Right ventricle myocardium inferior (tissue), 1 donor: ENCODE results near the gene PPM1E. TPM values are rescaled to one million over a fixed set of nuclear protein-coding genes. Genes with fewer than 3 reads are reported as not detected.
A peak's percentile ranks its signal among the peaks of the same experiment; 100 is the strongest.
"Not testable (repeated sequence)": the region's sequence is repeated elsewhere in the genome, so short reads cannot be mapped to it uniquely, and the experiment has no call there.

Experiments
- ATAC-seq: fragments of 200-7000 bp; cut with Tn5 transposase; one replicate; pipeline ENCODE4 v1.9.1; 2020; ENCODE audit warnings: mild to moderate bottlenecking, moderate library complexity
- DNase-seq: peaks from one replicate; pipeline ENCODE4 v3.0.0; 2021; ENCODE audit errors: missing footprints
- intact Hi-C: fragments of 100-400 bp; cut with DNase I; formaldehyde crosslinking; loops from one replicate; pipeline ENCODE4 v1.11.0; 2022
- long read RNA-seq: library from polyadenylated mRNA; unstranded; transcript quantifications from one replicate; pipeline ENCODE4 v2.0.0, GENCODE V29; 2021
- total RNA-seq: library from RNA; stranded (reverse); fragmentation: NEBNext Ultra II Directional; extraction: Animal tissue kit (Norgen Biotek cat#: 25700); gene quantifications from one replicate; pipeline ENCODE4 v1.2.1, GENCODE V29; 2021
- donor health status: DM: no; HTN: yes; CAD: no; lungs with severe emphysema.

Gene PPM1E
- total RNA-seq, result 2.3 TPM
- long read RNA-seq, full-length matches to known transcripts, result 1 of 2 reads
- long read RNA-seq, partial matches to known transcripts, result 0 of 2 reads
- long read RNA-seq, other reads (novel, unspliced or antisense), result 1 of 2 reads

- ATAC-seq, result peak; percentile 89
- intact Hi-C loops, result no loop called here
- DNase-seq, result no peak
These were observed at the start of gene PPM1E for GRCh38 chr17:58755577-58756245. Gene PPM1E (plus strand): TSS chr17:58755854.

- no peak for ATAC-seq
- intact Hi-C loops, result no loop called here
- no peak for DNase-seq
These were observed 49.1 kb upstream of the PPM1E start for GRCh38 chr17:58706351-58707140.

- no peak for DNase-seq
- no peak for ATAC-seq
- intact Hi-C loops, result loop anchor here (2.0 kb wide), 1 partner anchor 294 kb away; no protein-coding TSS in a partner anchor
These were observed 44.6 kb upstream of the PPM1E start for GRCh38 chr17:58710948-58711552.

GRCh38 chr17:58722274-58722673 is 33.4 kb upstream of the PPM1E start:
- ATAC-seq (no peak), DNase-seq (no peak)
- intact Hi-C loops, result no loop called here

- intact Hi-C loops, result no loop called here
- no peak for ATAC-seq
These were observed 33.0 kb upstream of the PPM1E start for GRCh38 chr17:58722696-58723095.

GRCh38 chr17:58728798-58729197 is 26.9 kb upstream of the PPM1E start:
- DNase-seq (no peak), ATAC-seq (no peak)
- intact Hi-C loops, result no loop called here

More at GRCh38 chr17:58722696-58723095, 33.0 kb upstream of the PPM1E start:
- DNase-seq, result no peak

GRCh38 chr17:58730937-58731336 is 24.7 kb upstream of the PPM1E start:
- intact Hi-C loops, result no loop called here
- no peak for ATAC-seq
- DNase-seq, result no peak

GRCh38 chr17:58734040-58734439 is 21.6 kb upstream of the PPM1E start:
- DNase-seq (no peak), ATAC-seq (no peak)
- intact Hi-C loops, result no loop called here

GRCh38 chr17:58734811-58735210 is 20.8 kb upstream of the PPM1E start:
- no peak for ATAC-seq
- no peak for DNase-seq
- intact Hi-C loops, result no loop called here

- intact Hi-C loops, result no loop called here
- ATAC-seq (no peak), DNase-seq (no peak)
These were observed 14.5 kb upstream of the PPM1E start for GRCh38 chr17:58741121-58741625.

- DNase-seq (no peak), ATAC-seq (no peak)
- intact Hi-C loops, result no loop called here
These were observed 8.0 kb upstream of the PPM1E start for GRCh38 chr17:58747674-58748073.

- ATAC-seq, DNase-seq, intact Hi-C loops: not testable (repeated sequence)
These were observed 6.0 kb upstream of the PPM1E start for GRCh38 chr17:58749627-58750026.

GRCh38 chr17:58753026-58753425 is 2.6 kb upstream of the PPM1E start:
- ATAC-seq (no peak), DNase-seq (no peak)
- intact Hi-C loops, result no loop called here

- no peak for ATAC-seq
- no peak for DNase-seq
- intact Hi-C loops, result no loop called here
These were observed 431 bp upstream of the PPM1E start for GRCh38 chr17:58755269-58755576.

GRCh38 chr17:58756246-58757161 is 850 bp downstream of the PPM1E start:
- intact Hi-C loops, result no loop called here
- no peak for DNase-seq
- ATAC-seq, result peak; percentile 28

GRCh38 chr17:58757162-58757613 is 1.5 kb downstream of the PPM1E start:
- ATAC-seq, result no peak
- intact Hi-C loops, result no loop called here
- DNase-seq, result no peak

GRCh38 chr17:58758890-58759289 is 3.2 kb downstream of the PPM1E start:
- ATAC-seq (no peak), DNase-seq (no peak)
- intact Hi-C loops, result no loop called here

GRCh38 chr17:58759522-58759921 is 3.9 kb downstream of the PPM1E start:
- no peak for ATAC-seq
- intact Hi-C loops, result no loop called here
- no peak for DNase-seq

GRCh38 chr17:58760248-58760647 is 4.6 kb downstream of the PPM1E start:
- ATAC-seq (no peak), DNase-seq (no peak)
- intact Hi-C loops, result no loop called here
